Colonic mucosa (tissue), 4 donors: ENCODE measurements around the gene KIAA0232. TPM values are rescaled to one million over a fixed set of nuclear protein-coding genes. Genes with fewer than 3 reads are reported as not detected.
"Not testable (repeated sequence)": the region's sequence is repeated elsewhere in the genome, so short reads cannot be mapped to it uniquely, and the experiment has no call there.

Source experiments
- DNase-seq: peaks from one replicate; pipeline ENCODE4 v3.0.0-alpha.2; 2020
- H3K27ac ChIP-seq: fragments of 200-600 bp; one replicate; pipeline ENCODE4 v1.8.0; 2021
- H3K27me3 ChIP-seq: fragments of 200-600 bp; one replicate; pipeline ENCODE4 v1.8.0; 2021
- H3K36me3 ChIP-seq: fragments of 200-600 bp; one replicate; pipeline ENCODE4 v1.8.0; 2021
- H3K4me1 ChIP-seq: fragments of 200-600 bp; one replicate; pipeline ENCODE4 v1.8.0; 2021; ENCODE audit warnings: mild to moderate bottlenecking
- H3K4me3 ChIP-seq: fragments of 200-600 bp; one replicate; pipeline ENCODE4 v1.8.0; 2021
- H3K9ac ChIP-seq, 2 donors: one replicate each; pipeline ENCODE4 v1.7.0; 2013; ENCODE audit warnings: control low read depth in 2 of 2, low read depth in 2 of 2, low read length in 2 of 2
- H3K9me3 ChIP-seq: fragments of 200-600 bp; one replicate; pipeline ENCODE4 v1.8.0; 2021
- CTCF ChIP-seq: fragments of 200-600 bp; IDR thresholded peaks from one replicate; pipeline ENCODE4 v1.8.0; 2022; ENCODE audit warnings: antibody characterized with exemption, mild to moderate bottlenecking
- intact Hi-C: fragments of 100-400 bp; cut with DNase I; formaldehyde crosslinking; loops from one replicate; pipeline ENCODE4 v1.14.1; 2022
- total RNA-seq, 2 donors: library from RNA; stranded (reverse); fragmentation: NEBNext Ultra II Directional in 1 of 2; extraction: Animal tissue kit (Norgen Biotek cat#: 25700) in 1 of 2; gene quantifications; one replicate each; pipeline ENCODE4 v1.2.1, GENCODE V29; 2021
- donor health status: healthy.
- donor health status: DM: no; HTN: no; CAD: no.
- donor health status: DM: no; HTN: no; CAD: no.

Gene KIAA0232
- total RNA-seq, 2 donors from 2014 or later, result 20.8 to 32.8 TPM

DNA sequence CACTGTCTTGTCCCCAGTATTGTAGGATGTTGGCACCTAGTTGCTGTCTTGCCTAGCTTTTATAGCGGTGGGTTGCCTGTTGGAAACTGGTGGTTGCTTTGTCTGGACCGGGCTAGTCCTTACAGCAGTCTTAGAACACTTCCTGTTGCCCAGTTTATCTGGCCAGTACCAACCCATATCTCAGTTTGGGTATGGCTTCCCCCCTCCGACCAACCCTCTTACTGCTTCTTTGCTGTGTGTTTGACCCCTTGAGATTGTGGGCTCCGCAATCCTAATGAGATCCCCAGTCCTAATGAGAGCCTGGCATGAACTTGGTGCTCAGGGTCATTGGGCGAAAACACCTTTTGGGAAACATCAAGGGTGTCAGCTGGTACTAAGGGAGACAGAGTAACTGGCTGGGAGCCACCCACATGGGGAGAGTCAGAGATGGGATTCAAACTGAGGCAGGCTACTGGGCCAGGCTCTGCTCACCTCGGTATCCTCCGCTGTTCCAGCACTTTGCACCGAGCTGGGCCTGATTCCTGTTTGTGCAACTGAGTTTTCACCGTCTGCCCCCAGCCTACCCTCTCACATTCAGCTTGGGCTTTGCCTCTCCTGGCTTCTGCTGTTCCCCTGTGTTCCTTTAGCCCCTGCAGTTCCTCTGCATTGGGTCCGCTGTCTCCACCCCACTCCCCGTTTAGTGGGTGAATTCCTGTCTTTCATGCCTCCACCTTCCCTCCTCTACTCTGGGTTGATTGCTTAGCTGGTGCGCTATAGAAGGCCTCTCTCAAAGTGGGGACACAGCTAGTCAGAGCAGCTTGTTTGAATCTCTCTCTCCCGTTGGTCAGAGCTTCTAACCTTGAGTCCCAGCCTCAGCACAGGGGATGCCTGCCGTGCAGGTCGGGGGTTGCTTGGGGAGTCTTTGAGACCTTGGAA is 128.7 kb downstream of the KIAA0232 start:
- no peak for TF ChIP-seq CTCF
- intact Hi-C loops, result no loop called here
- H3K27me3 ChIP-seq, result no peaks in the 10 kb centered on the region
- no peaks in the 10 kb centered on the region for H3K9me3 ChIP-seq
- peaks cover 11% of the 10 kb centered on the region for H3K4me1 ChIP-seq
- no peak for DNase-seq
- H3K36me3 ChIP-seq, result no peaks in the 10 kb centered on the region
- peak overlapping the region; percentile 80 to 98 for H3K9ac ChIP-seq
- H3K27ac ChIP-seq, result no peak overlapping the region
- peak overlapping the region; percentile 48 for H3K4me3 ChIP-seq

GRCh38 chr4:6911917-6912316 is 129.4 kb downstream of the KIAA0232 start:
- H3K27me3 ChIP-seq, H3K4me3 ChIP-seq, H3K36me3 ChIP-seq, H3K9ac ChIP-seq, H3K9me3 ChIP-seq, intact Hi-C loops, DNase-seq, H3K27ac ChIP-seq: not testable (repeated sequence)
- H3K4me1 ChIP-seq, result peaks cover 15% of the 10 kb centered on the region

DNA sequence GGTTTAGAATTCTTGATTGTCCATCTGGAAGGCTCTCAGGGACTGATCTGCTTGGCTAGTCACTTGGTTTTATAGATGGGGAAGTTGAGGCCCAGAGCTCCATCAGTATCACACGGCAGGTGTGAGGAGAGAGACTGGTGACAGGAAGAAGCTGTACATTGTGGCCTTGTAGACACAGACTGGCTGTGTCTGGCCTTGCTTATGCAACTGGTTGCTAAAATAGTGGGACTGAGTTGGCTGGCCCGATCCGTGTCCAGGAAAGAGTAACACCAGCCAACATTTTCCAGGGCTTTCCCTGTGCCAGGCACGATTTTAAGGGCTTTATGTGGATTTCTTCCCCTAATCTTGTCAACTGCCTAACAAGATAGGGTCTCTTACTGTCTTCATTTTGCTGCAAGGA is 129.9 kb downstream of the KIAA0232 start:
- H3K4me1 ChIP-seq, result peaks cover 21% of the 10 kb centered on the region
- no peak overlapping the region for H3K27ac ChIP-seq
- intact Hi-C loops, result no loop called here
- no peaks in the 10 kb centered on the region for H3K9me3 ChIP-seq
- no peak overlapping the region for H3K9ac ChIP-seq
- DNase-seq, result no peak
- no peaks in the 10 kb centered on the region for H3K36me3 ChIP-seq
- H3K4me3 ChIP-seq, result no peak overlapping the region
- no peak for TF ChIP-seq CTCF
- no peaks in the 10 kb centered on the region for H3K27me3 ChIP-seq

GRCh38 chr4:6913350-6913905 is 130.9 kb downstream of the KIAA0232 start:
- DNase-seq, result no peak
- Histone ChIP-seq H3K9me3 (no peaks in the 10 kb centered on the region), H3K36me3 (no peaks in the 10 kb centered on the region), H3K4me1 (peaks cover 27% of the 10 kb centered on the region), H3K9ac (no peak overlapping the region), H3K4me3 (no peak overlapping the region), H3K27ac (no peak overlapping the region), H3K27me3 (no peaks in the 10 kb centered on the region)
- no peak for TF ChIP-seq CTCF
- intact Hi-C loops, result no loop called here

- intact Hi-C loops, result no loop called here
- H3K4me3 ChIP-seq, result no peak overlapping the region
- TF ChIP-seq CTCF, result no peak
- DNase-seq, result no peak
- no peaks in the 10 kb centered on the region for H3K9me3 ChIP-seq
- H3K36me3 ChIP-seq, result no peaks in the 10 kb centered on the region
- H3K4me1 ChIP-seq, result peaks cover 30% of the 10 kb centered on the region
- no peak overlapping the region for H3K27ac ChIP-seq
- no peak overlapping the region for H3K9ac ChIP-seq
- H3K27me3 ChIP-seq, result no peaks in the 10 kb centered on the region
Observed at GRCh38 chr4:6914448-6914847, 131.9 kb downstream of the KIAA0232 start.
